Measurements from ENCODE around the gene LMX1A. TPM values are rescaled to one million over a fixed set of nuclear protein-coding genes. Genes with fewer than 3 reads are reported as not detected.
A peak's percentile ranks its signal among the peaks of the same experiment; 100 is the strongest.

The LMX1A gene
- polyA plus RNA-seq, 1 experiment, result not detected

DNA sequence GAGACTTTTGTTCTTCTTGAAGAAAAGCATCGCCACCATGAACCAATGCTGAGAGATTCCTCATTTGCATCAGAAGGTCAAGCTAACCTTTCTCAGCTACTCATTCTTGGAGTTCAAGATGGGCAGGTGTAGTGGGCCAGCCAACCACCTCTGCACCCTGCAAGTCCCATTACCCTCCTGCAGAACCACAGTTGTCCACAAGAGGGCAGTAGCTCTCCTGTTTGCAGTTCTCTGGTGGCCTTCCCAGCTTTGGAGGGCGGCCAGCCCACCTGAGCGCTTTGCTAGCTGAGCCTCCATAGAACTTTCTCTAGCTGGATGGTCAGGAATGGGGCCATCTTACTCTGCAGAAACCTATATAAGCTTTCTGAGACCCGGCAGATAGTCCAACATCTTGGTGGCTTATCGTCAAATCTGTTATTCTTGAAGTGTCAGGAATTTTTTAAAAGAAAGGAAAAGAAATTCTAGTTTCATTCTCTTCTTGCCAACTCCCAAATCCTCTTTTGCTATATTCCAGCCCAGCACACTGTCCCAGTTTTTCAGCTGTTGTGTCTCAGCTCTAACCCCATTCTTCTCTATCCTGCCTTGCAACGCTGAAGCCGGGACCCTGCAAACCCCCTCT, 11.0 kb upstream of the LMX1A start:
- ChIA-PET CTCF (interaction anchor here (0.6 to 5.6 kb wide), 32 partner anchors 8 to 802 kb away, joined by 3 to 59 read pairs (median 6); partner anchors contain the start of gene LMX1A), POLR2A (no interaction called here)
- Histone ChIP-seq H3K27me3 (ENCODE audit: control insufficient read depth, insufficient read depth, low read length) (no peaks in the 10 kb centered on the region; the same call in none of the 2 replicates), H3K36me3 (ENCODE audit: control insufficient read depth, insufficient read depth, low read length) (no peaks in the 10 kb centered on the region), H3K4me3 (ENCODE audit: low read depth, low read length) (no peak overlapping the region)
- DNase-seq (ENCODE audit: low read depth), result no peak
- TF ChIP-seq, protein P1, sequence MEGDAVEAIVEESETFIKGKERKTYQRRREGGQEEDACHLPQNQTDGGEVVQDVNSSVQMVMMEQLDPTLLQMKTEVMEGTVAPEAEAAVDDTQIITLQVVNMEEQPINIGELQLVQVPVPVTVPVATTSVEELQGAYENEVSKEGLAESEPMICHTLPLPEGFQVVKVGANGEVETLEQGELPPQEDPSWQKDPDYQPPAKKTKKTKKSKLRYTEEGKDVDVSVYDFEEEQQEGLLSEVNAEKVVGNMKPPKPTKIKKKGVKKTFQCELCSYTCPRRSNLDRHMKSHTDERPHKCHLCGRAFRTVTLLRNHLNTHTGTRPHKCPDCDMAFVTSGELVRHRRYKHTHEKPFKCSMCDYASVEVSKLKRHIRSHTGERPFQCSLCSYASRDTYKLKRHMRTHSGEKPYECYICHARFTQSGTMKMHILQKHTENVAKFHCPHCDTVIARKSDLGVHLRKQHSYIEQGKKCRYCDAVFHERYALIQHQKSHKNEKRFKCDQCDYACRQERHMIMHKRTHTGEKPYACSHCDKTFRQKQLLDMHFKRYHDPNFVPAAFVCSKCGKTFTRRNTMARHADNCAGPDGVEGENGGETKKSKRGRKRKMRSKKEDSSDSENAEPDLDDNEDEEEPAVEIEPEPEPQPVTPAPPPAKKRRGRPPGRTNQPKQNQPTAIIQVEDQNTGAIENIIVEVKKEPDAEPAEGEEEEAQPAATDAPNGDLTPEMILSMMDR (IDR thresholded peaks at IDR 0.05; ENCODE audit: insufficient read depth, low read depth, low read length), result peak; percentile 95

DNA sequence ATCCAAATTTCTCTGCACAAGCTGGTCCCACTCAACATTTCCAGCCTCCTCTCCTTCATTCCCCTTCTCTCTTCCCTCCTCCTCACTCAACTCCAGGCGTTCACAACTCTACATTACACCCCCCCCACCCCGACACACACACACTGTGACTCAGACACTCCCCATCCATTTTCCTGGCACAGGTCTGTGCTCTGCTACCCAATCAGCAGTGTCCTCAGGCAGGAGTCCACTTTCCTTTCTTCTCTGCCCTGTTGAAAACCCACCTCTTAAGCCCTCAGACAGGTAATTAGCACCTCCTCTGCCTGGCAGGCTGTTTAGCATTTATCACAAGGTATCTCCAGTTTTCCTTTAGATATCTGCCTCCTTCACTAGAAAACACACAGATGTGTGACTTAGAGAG, 8.8 kb upstream of the LMX1A start:
- TF ChIP-seq, protein P1 (IDR thresholded peaks at IDR 0.05; ENCODE audit: insufficient read depth, low read depth, low read length), result no peak
- H3K4me3 ChIP-seq (ENCODE audit: low read depth, low read length), result no peak overlapping the region
- H3K36me3 ChIP-seq (ENCODE audit: control insufficient read depth, insufficient read depth, low read length), result no peaks in the 10 kb centered on the region
- ChIA-PET POLR2A (no interaction called here), CTCF (interaction anchor here (0.7 to 5.6 kb wide), 3 partner anchors 15 to 228 kb away, joined by 3 to 59 read pairs (median 3); no protein-coding TSS in a partner anchor)
- H3K27me3 ChIP-seq (ENCODE audit: control insufficient read depth, insufficient read depth, low read length), result no peaks in the 10 kb centered on the region; the same call in none of the 2 replicates
- DNase-seq (ENCODE audit: low read depth), result no peak

DNA sequence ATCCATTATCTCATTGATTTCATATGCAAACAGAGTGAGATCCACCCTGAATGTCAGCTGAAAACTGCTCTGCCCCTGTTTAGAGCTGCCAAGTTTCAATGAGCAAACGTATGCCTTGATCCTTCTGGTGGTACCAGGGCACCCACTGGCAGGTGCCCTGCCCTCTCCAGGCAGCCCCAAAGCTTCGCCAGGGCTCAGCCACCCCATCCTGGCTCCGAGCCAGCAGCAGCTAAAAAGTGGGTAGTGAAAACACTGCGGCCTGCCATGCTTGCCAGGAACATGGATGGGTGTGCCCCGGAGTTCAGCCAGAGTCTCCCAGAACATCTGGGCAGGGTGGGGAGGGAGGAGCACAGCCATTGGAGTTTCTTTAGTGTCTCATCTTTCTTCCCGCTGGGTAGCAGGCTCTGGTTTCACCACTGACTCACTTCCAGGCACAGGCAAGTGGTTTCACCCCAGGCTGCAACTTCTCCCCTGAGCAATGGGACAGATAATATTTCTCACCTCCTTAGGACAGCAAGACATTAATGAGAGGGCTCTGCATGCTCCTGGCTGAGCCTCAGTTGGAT, 8.1 kb upstream of the LMX1A start:
- no peak for DNase-seq (ENCODE audit: low read depth)
- ChIA-PET POLR2A (no interaction called here), CTCF (interaction anchor here (0.7 to 5.6 kb wide), 4 partner anchors 14 to 229 kb away, joined by 3 to 59 read pairs (median 3); no protein-coding TSS in a partner anchor)

DNA sequence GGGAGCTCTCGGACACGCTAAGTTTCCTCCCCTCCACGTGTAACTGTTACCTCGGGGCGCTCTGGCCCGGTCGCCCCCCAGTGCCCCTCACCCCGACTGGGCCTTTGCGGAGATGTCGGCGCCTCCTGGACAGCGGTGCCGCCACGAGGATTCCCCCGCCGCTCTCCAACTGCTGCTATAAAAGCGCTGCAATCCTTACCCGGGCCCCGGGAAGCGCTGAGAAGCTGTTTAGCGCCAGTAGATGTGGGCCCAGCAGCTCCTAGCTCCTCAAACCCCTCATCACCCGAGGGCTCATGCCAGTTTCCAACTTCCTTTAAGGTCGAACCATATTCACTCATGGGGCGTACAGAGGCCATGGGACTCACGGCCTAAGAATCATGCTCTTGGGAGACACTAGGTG, 361 bp upstream of the LMX1A start:
- TF ChIP-seq, protein P1 (IDR thresholded peaks at IDR 0.05; ENCODE audit: insufficient read depth, low read depth, low read length), result no peak
- Histone ChIP-seq H3K36me3 (ENCODE audit: control insufficient read depth, insufficient read depth, low read length) (no peaks in the 10 kb centered on the region), H3K4me3 (ENCODE audit: low read depth, low read length) (no peak overlapping the region), H3K27me3 (ENCODE audit: control insufficient read depth, insufficient read depth, low read length) (peaks cover 33% of the 10 kb centered on the region)
- POLR2A ChIA-PET, result no interaction called here
- DNase-seq (ENCODE audit: low read depth), result no peak
- CTCF ChIA-PET, result interaction anchor here (1.7 kb wide), 1 partner anchor 11 kb away, joined by 10 read pairs; no protein-coding TSS in a partner anchor

More for the DNA sequence above, 8.1 kb upstream of the LMX1A start:
- Histone ChIP-seq H3K36me3 (ENCODE audit: control insufficient read depth, insufficient read depth, low read length) (no peaks in the 10 kb centered on the region), H3K27me3 (ENCODE audit: control insufficient read depth, insufficient read depth, low read length) (no peaks in the 10 kb centered on the region; the same call in none of the 2 replicates), H3K4me3 (ENCODE audit: low read depth, low read length) (no peak overlapping the region)
- TF ChIP-seq, protein P1 (IDR thresholded peaks at IDR 0.05; ENCODE audit: insufficient read depth, low read depth, low read length), result no peak

DNA sequence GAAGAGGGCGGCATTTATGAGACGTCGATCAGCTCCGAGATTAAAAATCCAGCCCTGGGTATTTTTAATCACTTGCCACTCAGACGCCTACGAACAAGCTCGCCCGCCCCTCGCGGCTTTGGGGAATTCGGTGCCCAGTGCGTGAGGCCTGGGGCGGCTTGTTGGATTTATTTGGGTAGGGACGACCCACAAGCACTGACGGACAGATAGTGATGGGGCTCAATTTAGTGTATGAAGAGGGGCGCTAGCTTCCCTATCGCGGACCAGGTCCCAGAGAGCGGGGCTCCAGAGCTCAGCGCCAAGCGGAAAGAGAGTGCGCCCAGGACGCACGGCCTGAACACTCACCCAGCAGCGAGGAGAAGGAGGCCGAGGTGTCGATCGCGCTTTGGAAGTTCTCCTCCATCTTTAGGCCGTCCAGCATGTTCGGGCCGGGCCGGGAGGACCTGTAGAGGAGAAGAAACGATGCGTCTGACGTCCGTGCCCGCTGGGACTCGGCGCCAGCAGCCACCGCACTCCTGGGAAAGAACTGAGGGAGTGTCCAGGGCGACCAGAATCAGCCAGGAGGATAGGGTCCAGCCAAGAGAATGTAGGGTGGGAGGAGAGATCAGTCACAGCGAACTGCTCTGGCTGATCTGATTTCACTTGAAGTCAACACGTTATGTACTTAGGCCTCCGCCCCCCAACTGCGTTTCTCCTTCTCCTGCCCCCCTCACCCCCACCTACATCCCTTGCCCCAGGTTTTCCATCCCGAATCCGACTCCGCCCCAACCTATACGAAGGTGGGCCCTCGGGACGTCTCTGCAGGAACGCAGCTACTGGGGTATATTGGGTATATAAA, 1.2 kb downstream of the LMX1A start:
- TF ChIP-seq, protein P1 (IDR thresholded peaks at IDR 0.05; ENCODE audit: insufficient read depth, low read depth, low read length), result no peak
- ChIA-PET POLR2A (no interaction called here), CTCF (interaction anchor here (0.7 to 1.7 kb wide), 3 partner anchors 12 to 15 kb away, joined by 5 to 19 read pairs (median 10); no protein-coding TSS in a partner anchor)
- no peaks in the 10 kb centered on the region for H3K36me3 ChIP-seq (ENCODE audit: control insufficient read depth, insufficient read depth, low read length)
- no peak for DNase-seq (ENCODE audit: low read depth)
- H3K27me3 ChIP-seq (ENCODE audit: control insufficient read depth, insufficient read depth, low read length), result peaks cover 34% of the 10 kb centered on the region
- no peak overlapping the region for H3K4me3 ChIP-seq (ENCODE audit: low read depth, low read length)
